Loucy (cell line): ENCODE results near the gene DNAH17.

ENCODE experiments used
- H2AFZ ChIP-seq: fragments of 200-600 bp; sonication (generic); 2 replicates; pipeline ENCODE4 v1.6.0; 2016; ENCODE audit warnings: antibody characterized with exemption, mild to moderate bottlenecking, low read length, moderate library complexity
- H3F3A ChIP-seq: fragments of 200-600 bp; 2 replicates; pipeline ENCODE4 v1.6.0; 2016; ENCODE audit warnings: antibody characterized with exemption, low read depth, mild to moderate bottlenecking
- H3K27me3 ChIP-seq: fragments of 200-600 bp; sonication (generic); 2 replicates; pipeline ENCODE4 v1.6.1; 2014; ENCODE audit warnings: low read length, mild to moderate bottlenecking; ENCODE audit not compliant: insufficient read depth, poor library complexity, severe bottlenecking
- H3K36me3 ChIP-seq: fragments of 200-600 bp; sonication (generic); 2 replicates; pipeline ENCODE4 v1.6.1; 2016; ENCODE audit warnings: low read length; ENCODE audit not compliant: insufficient read depth
- H3K4me1 ChIP-seq: fragments of 200-600 bp; sonication (generic); 2 replicates; pipeline ENCODE4 v1.5.1; 2014; ENCODE audit warnings: low read length, mild to moderate bottlenecking; ENCODE audit not compliant: insufficient read depth, poor library complexity, severe bottlenecking
- H3K4me2 ChIP-seq: fragments of 200-600 bp; sonication (generic); 2 replicates; pipeline ENCODE4 v1.6.0; 2014; ENCODE audit warnings: antibody characterized with exemption, low read length, low read depth, mild to moderate bottlenecking; ENCODE audit not compliant: poor library complexity, severe bottlenecking
- H3K4me3 ChIP-seq: fragments of 200-600 bp; sonication (generic); 2 replicates; pipeline ENCODE4 v1.5.1; 2014; ENCODE audit warnings: low read length, mild to moderate bottlenecking, mixed read lengths; ENCODE audit not compliant: poor library complexity, severe bottlenecking
- H3K79me2 ChIP-seq: fragments of 200-600 bp; sonication (generic); 2 replicates; pipeline ENCODE4 v1.6.1; 2014; ENCODE audit warnings: low read length; ENCODE audit not compliant: insufficient read depth
- H3K9ac ChIP-seq: fragments of 200-600 bp; sonication (generic); 2 replicates; pipeline ENCODE4 v1.6.0; 2014; ENCODE audit warnings: mild to moderate bottlenecking, low read depth, low read length, moderate library complexity; ENCODE audit not compliant: poor library complexity, severe bottlenecking
- H3K9me2 ChIP-seq: fragments of 200-600 bp; sonication (generic); replicated peaks from 2 replicates; pipeline ENCODE4 v1.6.1; 2016; ENCODE audit warnings: low read depth, low read length, mixed read lengths
- H3K9me3 ChIP-seq: fragments of 200-600 bp; sonication (generic); 2 replicates; pipeline ENCODE4 v1.6.1; 2014; ENCODE audit warnings: mild to moderate bottlenecking, antibody characterized with exemption, low read length, low read depth; ENCODE audit not compliant: insufficient read depth
- H4K20me1 ChIP-seq: fragments of 200-600 bp; sonication (generic); 2 replicates; pipeline ENCODE4 v1.6.0; 2014; ENCODE audit warnings: antibody characterized with exemption, low read length, mild to moderate bottlenecking; ENCODE audit not compliant: insufficient read depth, poor library complexity, severe bottlenecking
- CTCF ChIP-seq: fragments of 200-600 bp; sonication (generic); conservative IDR thresholded peaks from 2 replicates; pipeline ENCODE4 v1.5.1; 2014; ENCODE audit warnings: mild to moderate bottlenecking, antibody characterized with exemption, low read length
- EZH2phosphoT487 ChIP-seq: fragments of 200-600 bp; IDR thresholded peaks from 2 replicates; pipeline ENCODE4 v1.6.1; 2018; ENCODE audit warnings: antibody characterized with exemption, mild to moderate bottlenecking, moderate library complexity, borderline replicate concordance

Gene DNAH17

GRCh38 chr17:78479369-78479768 lies 97.8 kb downstream of the DNAH17 start:
- Histone ChIP-seq H3K27me3 (no peaks in the 10 kb centered on the region), H3F3A (no peaks in the 10 kb centered on the region), H3K79me2 (no peaks in the 10 kb centered on the region), H3K9me2 (no peaks in the 10 kb centered on the region), H2AFZ (no peak overlapping the region), H3K4me2 (no peak overlapping the region), H3K9ac (no peak overlapping the region), H3K9me3 (no peaks in the 10 kb centered on the region), H4K20me1 (no peaks in the 10 kb centered on the region), H3K36me3 (no peaks in the 10 kb centered on the region), H3K4me1 (no peaks in the 10 kb centered on the region), H3K4me3 (no peak overlapping the region)
- TF ChIP-seq EZH2phosphoT487 = no peak
- no peak for TF ChIP-seq CTCF

DNA sequence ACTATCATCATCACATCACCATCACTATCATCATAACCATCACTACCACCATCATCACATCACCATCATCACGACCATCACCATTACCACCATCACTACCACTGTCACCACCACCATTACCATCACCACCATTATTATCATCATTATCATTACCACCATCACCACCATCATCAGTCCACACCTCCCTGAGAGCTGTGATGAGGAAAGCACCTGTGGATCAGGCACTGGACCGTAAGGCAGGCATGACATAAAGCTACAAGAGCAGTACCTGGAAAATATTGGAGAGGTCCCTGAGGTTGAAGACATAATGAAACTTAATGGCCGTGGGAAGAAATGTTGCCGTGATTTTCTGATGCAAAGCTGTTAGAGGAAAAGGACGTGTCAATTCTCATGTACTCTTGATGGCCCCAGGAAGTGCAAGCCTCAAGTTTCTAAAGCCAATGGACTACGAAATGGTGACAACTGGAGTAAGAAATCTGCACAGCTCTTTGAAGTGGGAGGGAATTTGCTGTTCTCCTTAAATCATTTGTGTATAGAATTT lies 98.4 kb downstream of the DNAH17 start:
- no peaks in the 10 kb centered on the region for H3F3A ChIP-seq
- H3K27me3 ChIP-seq = no peaks in the 10 kb centered on the region
- H2AFZ ChIP-seq = no peak overlapping the region
- H3K4me3 ChIP-seq = no peak overlapping the region
- no peak overlapping the region for H3K4me2 ChIP-seq
- no peaks in the 10 kb centered on the region for H3K36me3 ChIP-seq
- H3K9me2 ChIP-seq = no peaks in the 10 kb centered on the region
- H4K20me1 ChIP-seq = no peaks in the 10 kb centered on the region
- no peaks in the 10 kb centered on the region for H3K9me3 ChIP-seq
- H3K79me2 ChIP-seq = no peaks in the 10 kb centered on the region
- no peak overlapping the region for H3K9ac ChIP-seq
- TF ChIP-seq CTCF (no peak), EZH2phosphoT487 (no peak)
- H3K4me1 ChIP-seq = no peaks in the 10 kb centered on the region

DNA sequence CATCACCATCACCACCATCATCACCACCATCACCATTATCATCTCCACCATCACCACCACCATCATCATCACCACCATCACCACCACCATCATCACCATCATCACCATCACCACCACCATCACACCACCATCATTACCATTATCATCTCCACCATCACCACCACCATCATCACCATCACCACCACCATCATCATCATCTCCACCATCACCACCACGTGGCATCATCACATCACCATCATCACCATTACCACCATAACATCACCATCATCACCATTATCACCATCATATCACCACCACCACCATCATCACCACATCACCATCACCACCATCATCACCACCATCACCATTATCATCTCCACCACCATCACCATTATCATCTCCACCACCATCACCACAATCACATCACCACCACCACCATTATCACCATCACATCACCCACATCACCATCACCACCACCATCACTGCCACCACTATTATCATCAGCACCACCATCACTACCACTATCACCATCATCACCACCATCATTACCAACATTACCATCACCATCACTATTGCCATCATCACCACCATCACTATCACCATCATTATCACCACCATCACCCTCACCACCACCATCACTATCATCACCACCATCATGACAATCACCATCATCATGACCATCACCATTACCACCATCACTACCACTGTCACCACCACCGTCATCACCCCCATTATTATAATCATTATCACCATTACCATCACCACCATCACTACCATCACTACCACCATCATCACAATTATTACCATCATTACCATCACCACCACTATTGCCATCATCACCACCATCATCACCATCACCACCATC lies 99.1 kb downstream of the DNAH17 start:
- Histone ChIP-seq H3K9me3 (no peaks in the 10 kb centered on the region), H3K79me2 (no peaks in the 10 kb centered on the region), H2AFZ (no peak overlapping the region), H3F3A (no peaks in the 10 kb centered on the region), H3K4me3 (no peak overlapping the region), H3K9ac (no peak overlapping the region), H3K9me2 (no peaks in the 10 kb centered on the region), H4K20me1 (no peaks in the 10 kb centered on the region), H3K4me2 (no peak overlapping the region), H3K27me3 (no peaks in the 10 kb centered on the region), H3K4me1 (no peaks in the 10 kb centered on the region), H3K36me3 (no peaks in the 10 kb centered on the region)
- no peak for TF ChIP-seq CTCF
- no peak for TF ChIP-seq EZH2phosphoT487
